Ovary (tissue), 9 donors: Measurements from ENCODE around the gene OIT3. TPM values are rescaled to one million over a fixed set of nuclear protein-coding genes. Genes with fewer than 3 reads are reported as not detected.
"Not testable (repeated sequence)": the region's sequence is repeated elsewhere in the genome, so short reads cannot be mapped to it uniquely, and the experiment has no call there.

ENCODE experiments used
- DNase-seq, 5 donors: peaks; one replicate each; pipeline ENCODE4 v3.0.0-alpha.2; 2019 to 2020
- H3K27ac ChIP-seq, 2 donors: fragments of 200-600 bp; one replicate each; pipeline versions ENCODE4 v1.5.1 to v1.8.0; 2019 to 2022
- H3K27me3 ChIP-seq: fragments of 200-600 bp; one replicate; pipeline ENCODE4 v1.8.0; 2022
- H3K36me3 ChIP-seq: fragments of 200-600 bp; sonication (generic); one replicate; pipeline ENCODE4 v1.5.1; 2019
- H3K4me1 ChIP-seq: one replicate; pipeline ENCODE4 v1.8.1; 2013; ENCODE audit warnings: mild to moderate bottlenecking, moderate library complexity; ENCODE audit not compliant: insufficient read depth
- H3K4me3 ChIP-seq: fragments of 200-600 bp; sonication (generic); one replicate; pipeline ENCODE4 v1.5.1; 2017
- H3K9me3 ChIP-seq, 2 donors: fragments of 200-600 bp in 1 of 2; sonication (generic) in 1 of 2; one replicate each; pipeline versions ENCODE4 v1.5.1 to v1.8.1; 2013 to 2019; ENCODE audit warnings: mild to moderate bottlenecking in 1 of 2, moderate library complexity in 1 of 2
- CTCF ChIP-seq, 3 donors: fragments of 450-650 bp in 2 of 3; fragments of 200-600 bp in 1 of 3; IDR thresholded peaks; one replicate each; pipeline versions ENCODE4 v1.5.1 to v1.8.0; 2016 to 2022; ENCODE audit warnings: antibody characterized with exemption in 3 of 3, mild to moderate bottlenecking in 1 of 3
- EP300 ChIP-seq: sonication (generic); formaldehyde crosslinking; IDR thresholded peaks from one replicate; pipeline ENCODE4 v1.6.1; 2017; ENCODE audit warnings: antibody characterized with exemption
- POLR2A ChIP-seq: fragments of 450-650 bp; IDR thresholded peaks from one replicate; pipeline ENCODE4 v1.6.1; 2017; ENCODE audit warnings: antibody characterized with exemption, mild to moderate bottlenecking, moderate library complexity
- WGBS, 3 donors: extraction: QIAGEN DNeasy Blood & Tissue Kit in 1 of 3; methylation state at CpG; one replicate each; pipeline versions ENCODE4 v1.1.5 to v1.1.7; 2013 to 2017; 5-methylcytosine and 5-hydroxymethylcytosine counted together
- intact Hi-C, 4 donors: fragments of 100-400 bp; cut with DNase I; formaldehyde crosslinking; loops; one replicate each; pipeline versions ENCODE4 v1.11.0 to v1.15.1; 2022 to 2023
- polyA plus RNA-seq, 2 donors: library from polyadenylated mRNA; stranded (reverse); fragments of 200-250 nt in 1 of 2; fragments of 350-450 nt in 1 of 2; fragmentation: Illumina TruSeq in 1 of 2; extraction: RNeasy Lipid Tissue Mini Kit (QIAGEN cat#74804) in 1 of 2; gene quantifications; one replicate each; pipeline ENCODE4 v1.2.3, GENCODE V29; 2013 to 2014
- total RNA-seq, 7 donors: library from RNA; depleted of rRNA in 2 of 7; stranded (reverse); fragments of >200 nt in 2 of 7; fragmentation: NEBNext Ultra II Directional in 3 of 7; extraction: Animal tissue kit (Norgen Biotek cat#: 25700) in 3 of 7; gene quantifications; one replicate each; pipeline versions ENCODE4 v1.1.0 to v1.2.4, GENCODE V29; 2016 to 2023
- donor health status: DM: no; HTN: no; CAD: no; lungs with moderate emphysema.
- donor health status: DM: no; HTN: no; CAD: no.
- donor health status: Bipolar disorder and iron deficiency.
- donor health status: DM: yes; HTN: yes; CAD: no.
- donor health status: DM: no; HTN: no; CAD: no.
- donor health status: DM: yes; HTN: yes; CAD: no.

The OIT3 gene
- total and polyA plus RNA-seq, 9 donors: 0.10 to 5.2 (median 0.28) TPM; not detected in 5

GRCh38 chr10:72899545-72899944 is 6.0 kb downstream of the OIT3 start:
- H3K27ac ChIP-seq: no peak overlapping the region
- H3K9me3 ChIP-seq: no peaks in the 10 kb centered on the region
- DNase-seq: no peak
- H3K4me1 ChIP-seq: no peaks in the 10 kb centered on the region
- H3K36me3 ChIP-seq: no peaks in the 10 kb centered on the region
- TF ChIP-seq CTCF (IDR thresholded peaks at IDR 0.05): no peak
- no peak for TF ChIP-seq POLR2A
- no peak for TF ChIP-seq EP300
- intact Hi-C loops: no loop called here
- WGBS, 3 donors: 90 to 100% (median 93%) methylated on average over 1 of the region's 1 CpG
- no peaks in the 10 kb centered on the region for H3K27me3 ChIP-seq
- no peak overlapping the region for H3K4me3 ChIP-seq

DNA sequence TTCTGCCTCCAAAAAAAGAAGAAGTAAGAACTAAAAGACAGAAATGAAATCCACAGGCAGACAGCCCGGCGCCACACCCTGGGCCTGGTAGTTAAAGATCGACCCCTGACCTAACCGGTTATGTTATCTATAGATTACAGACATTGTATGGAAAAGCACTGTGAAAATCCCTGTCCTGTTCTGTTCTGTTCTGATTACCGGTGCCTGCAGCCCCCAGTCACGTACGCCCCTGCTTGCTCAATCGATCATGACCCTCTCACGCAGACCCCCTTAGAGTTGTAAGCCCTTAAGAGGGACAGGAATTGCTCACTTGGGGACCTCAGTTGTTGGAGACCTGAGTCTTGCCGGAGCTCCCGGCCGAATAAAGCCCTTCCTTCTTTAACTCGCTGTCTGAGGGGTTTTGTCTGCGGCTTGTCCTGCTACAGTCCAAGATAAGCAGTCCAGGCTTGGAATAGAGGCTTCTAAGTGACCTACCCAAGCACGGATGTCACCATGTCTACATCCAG is 10.5 kb downstream of the OIT3 start:
- H3K36me3 ChIP-seq, intact Hi-C loops, H3K27me3 ChIP-seq, H3K9me3 ChIP-seq, DNase-seq, H3K4me3 ChIP-seq, H3K27ac ChIP-seq, H3K4me1 ChIP-seq: not testable (repeated sequence)
- WGBS, 3 donors: 94 to 96% (median 96%) methylated on average over 15 of the region's 15 CpGs

DNA sequence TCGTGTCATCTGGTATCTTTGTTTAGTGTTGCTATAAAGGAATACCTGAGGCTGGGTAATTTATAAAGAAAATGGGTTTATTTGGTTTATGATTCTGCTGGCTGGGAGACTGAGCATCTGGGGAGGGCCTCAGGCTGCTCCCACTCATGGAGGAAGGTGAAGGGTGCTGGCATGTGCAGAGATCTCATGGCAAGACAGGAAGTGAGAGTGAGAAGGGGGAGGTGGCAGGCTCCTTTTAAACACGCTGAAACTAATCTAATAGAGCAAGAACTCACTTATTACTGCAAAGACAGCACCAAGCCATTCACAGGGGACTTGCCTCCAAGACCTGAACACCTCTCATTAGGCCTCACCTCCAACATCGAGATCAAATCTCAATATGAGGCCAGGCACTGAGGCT is 11.3 kb downstream of the OIT3 start:
- H3K36me3 ChIP-seq: no peaks in the 10 kb centered on the region
- no peaks in the 10 kb centered on the region for H3K4me1 ChIP-seq
- intact Hi-C loops: no loop called here
- no peaks in the 10 kb centered on the region for H3K9me3 ChIP-seq
- H3K4me3 ChIP-seq: no peak overlapping the region
- no peak for DNase-seq
- H3K27ac ChIP-seq: no peak overlapping the region
- H3K27me3 ChIP-seq: no peaks in the 10 kb centered on the region
- WGBS, 3 donors: 84 to 87% (median 86%) methylated on average over 3 of the region's 3 CpGs
- no peak for TF ChIP-seq POLR2A
- TF ChIP-seq CTCF (IDR thresholded peaks at IDR 0.05): no peak
- TF ChIP-seq EP300: no peak

GRCh38 chr10:72906446-72906845 is 12.9 kb downstream of the OIT3 start:
- Histone ChIP-seq H3K4me1 (no peaks in the 10 kb centered on the region), H3K4me3 (no peak overlapping the region), H3K9me3 (no peaks in the 10 kb centered on the region), H3K36me3 (no peaks in the 10 kb centered on the region), H3K27ac (no peak overlapping the region), H3K27me3 (no peaks in the 10 kb centered on the region)
- TF ChIP-seq CTCF (IDR thresholded peaks at IDR 0.05) (no peak), POLR2A (no peak), EP300 (no peak)
- DNase-seq: no peak
- 89 to 90% (median 90%) methylated on average over 6 of the region's 6 CpGs for WGBS, 3 donors
- intact Hi-C loops: no loop called here

- TF ChIP-seq CTCF (IDR thresholded peaks at IDR 0.05) (no peak), EP300 (no peak), POLR2A (no peak)
- intact Hi-C loops: no loop called here
- H3K4me1 ChIP-seq: no peaks in the 10 kb centered on the region
- no peak overlapping the region for H3K4me3 ChIP-seq
- H3K27ac ChIP-seq: no peak overlapping the region
- H3K36me3 ChIP-seq: no peaks in the 10 kb centered on the region
- DNase-seq: no peak
- H3K27me3 ChIP-seq: no peaks in the 10 kb centered on the region
- H3K9me3 ChIP-seq: no peaks in the 10 kb centered on the region
These were observed 17.2 kb downstream of the OIT3 start for GRCh38 chr10:72910705-72911104.
